ENCODE data around the gene LIPC.

LIPC gene

DNA sequence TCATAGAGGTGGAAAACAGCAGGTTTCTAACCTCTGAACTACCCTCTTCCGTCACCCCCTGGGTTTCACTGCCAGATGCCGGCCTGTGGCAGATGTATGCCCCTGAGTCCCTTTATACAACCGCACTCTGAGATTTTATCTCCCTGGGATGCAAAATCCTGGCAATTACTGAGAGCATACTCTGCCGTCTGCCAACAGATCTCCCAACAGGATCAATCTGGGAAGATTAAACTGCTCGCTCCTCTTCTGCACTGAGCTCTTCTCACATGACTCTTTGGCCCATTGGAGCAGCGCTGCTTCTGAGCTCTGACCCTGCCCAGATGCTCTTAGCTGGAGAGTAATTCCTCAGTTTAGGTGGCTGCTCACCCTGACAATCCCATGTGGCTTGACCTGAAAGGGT lies 133.2 kb downstream of the LIPC start:
- no peak overlapping the region for H3K4me3 ChIP-seq (replicated peaks; ENCODE audit: low read depth, low read length)
- no peak for DNase-seq (ENCODE audit: low read depth)
- TF ChIP-seq, protein P1, sequence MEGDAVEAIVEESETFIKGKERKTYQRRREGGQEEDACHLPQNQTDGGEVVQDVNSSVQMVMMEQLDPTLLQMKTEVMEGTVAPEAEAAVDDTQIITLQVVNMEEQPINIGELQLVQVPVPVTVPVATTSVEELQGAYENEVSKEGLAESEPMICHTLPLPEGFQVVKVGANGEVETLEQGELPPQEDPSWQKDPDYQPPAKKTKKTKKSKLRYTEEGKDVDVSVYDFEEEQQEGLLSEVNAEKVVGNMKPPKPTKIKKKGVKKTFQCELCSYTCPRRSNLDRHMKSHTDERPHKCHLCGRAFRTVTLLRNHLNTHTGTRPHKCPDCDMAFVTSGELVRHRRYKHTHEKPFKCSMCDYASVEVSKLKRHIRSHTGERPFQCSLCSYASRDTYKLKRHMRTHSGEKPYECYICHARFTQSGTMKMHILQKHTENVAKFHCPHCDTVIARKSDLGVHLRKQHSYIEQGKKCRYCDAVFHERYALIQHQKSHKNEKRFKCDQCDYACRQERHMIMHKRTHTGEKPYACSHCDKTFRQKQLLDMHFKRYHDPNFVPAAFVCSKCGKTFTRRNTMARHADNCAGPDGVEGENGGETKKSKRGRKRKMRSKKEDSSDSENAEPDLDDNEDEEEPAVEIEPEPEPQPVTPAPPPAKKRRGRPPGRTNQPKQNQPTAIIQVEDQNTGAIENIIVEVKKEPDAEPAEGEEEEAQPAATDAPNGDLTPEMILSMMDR (IDR thresholded peaks at IDR 0.05; ENCODE audit: low read length, missing control alignments), result no peak

DNA sequence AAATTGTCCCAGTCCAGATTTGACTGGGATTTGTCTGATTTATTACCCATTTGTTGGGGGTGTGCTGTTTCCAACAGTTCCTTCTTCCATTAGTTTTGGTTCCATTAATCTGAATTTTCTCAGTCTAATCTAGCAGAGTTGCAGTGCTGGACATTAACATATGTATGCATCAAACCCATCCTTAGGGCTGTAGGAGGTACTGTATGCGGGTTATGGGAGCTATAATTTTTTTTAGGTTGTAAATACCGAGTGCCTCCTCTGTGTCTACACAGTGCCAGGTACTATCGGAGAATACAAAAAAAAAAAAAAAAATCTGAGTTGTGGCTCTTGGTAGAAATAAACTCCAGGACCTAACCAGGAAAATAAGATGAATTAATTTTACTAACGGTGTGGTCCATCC lies 133.8 kb downstream of the LIPC start:
- no peak for DNase-seq (ENCODE audit: low read depth)
- TF ChIP-seq, protein P1 (IDR thresholded peaks at IDR 0.05; ENCODE audit: low read length, missing control alignments), result no peak
- H3K4me3 ChIP-seq (replicated peaks; ENCODE audit: low read depth, low read length), result no peak overlapping the region

DNA sequence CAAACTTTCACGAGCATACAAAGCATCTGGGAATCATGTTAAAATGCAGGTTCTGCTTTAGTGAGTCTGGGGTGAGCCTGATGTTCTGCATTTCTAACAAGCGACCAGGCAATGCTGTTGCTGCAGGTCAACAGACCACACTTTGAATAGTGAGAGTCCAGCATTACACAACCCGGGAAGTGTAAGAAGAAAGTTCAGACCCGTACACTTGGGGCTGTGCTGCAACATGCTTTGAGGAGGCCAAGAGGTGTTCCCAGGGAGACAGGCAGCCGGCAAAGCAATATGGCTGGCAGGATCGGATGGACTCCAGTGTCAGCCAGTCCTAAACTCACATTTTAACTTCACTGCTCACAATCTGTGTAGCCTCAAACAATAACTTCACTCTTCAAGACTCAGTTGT lies 134.2 kb downstream of the LIPC start:
- no peak for DNase-seq (ENCODE audit: low read depth)
- TF ChIP-seq, protein P1 (IDR thresholded peaks at IDR 0.05; ENCODE audit: low read length, missing control alignments), result no peak
- no peak overlapping the region for H3K4me3 ChIP-seq (replicated peaks; ENCODE audit: low read depth, low read length)

GRCh38 chr15:58568157-58568571 lies 136.4 kb downstream of the LIPC start:
- H3K4me3 ChIP-seq (replicated peaks; ENCODE audit: low read depth, low read length), result no peak overlapping the region
- TF ChIP-seq, protein P1 (IDR thresholded peaks at IDR 0.05; ENCODE audit: low read length, missing control alignments), result no peak
- peak; percentile 45 for DNase-seq (ENCODE audit: low read depth)

DNA sequence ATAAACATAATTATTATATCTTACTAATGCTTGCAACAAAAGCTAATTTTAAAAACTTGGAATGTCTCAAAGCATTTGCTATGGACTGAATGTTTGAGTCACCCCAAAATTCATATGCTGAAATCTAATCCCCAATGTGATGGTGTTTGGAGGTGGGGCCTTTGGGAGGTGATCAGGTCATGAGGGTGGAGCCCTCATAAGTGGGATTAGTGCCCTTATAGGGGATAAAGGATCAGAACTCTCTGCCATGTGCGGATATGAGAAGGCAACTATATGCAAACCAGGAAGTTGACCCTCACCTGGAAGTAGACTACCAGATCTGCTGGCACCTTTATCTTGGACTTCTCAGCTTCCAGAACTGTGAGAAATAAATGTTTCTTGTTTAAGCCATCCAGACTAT lies 137.7 kb downstream of the LIPC start:
- TF ChIP-seq, protein P1 (IDR thresholded peaks at IDR 0.05; ENCODE audit: low read length, missing control alignments), result no peak
- DNase-seq (ENCODE audit: low read depth), result no peak

DNA sequence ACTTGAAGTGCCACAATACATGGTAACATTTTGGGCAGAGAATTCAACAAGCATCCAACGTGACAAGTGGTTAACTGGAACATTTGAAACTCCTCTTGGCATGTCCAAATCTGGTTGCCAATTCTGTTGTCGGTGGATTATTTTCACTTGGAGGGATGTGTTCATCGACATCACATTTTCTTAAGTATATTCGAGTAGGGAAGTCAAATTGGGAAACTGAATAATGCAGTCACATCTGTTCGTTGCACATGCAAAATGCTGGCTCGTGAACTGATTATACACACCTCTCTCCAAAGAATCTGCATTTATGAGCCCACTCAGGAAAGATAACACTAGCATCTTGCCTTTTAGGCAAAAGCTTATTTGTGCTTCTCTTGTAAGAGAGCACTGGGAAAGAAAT lies 139.7 kb downstream of the LIPC start:
- no peak overlapping the region for H3K4me3 ChIP-seq (replicated peaks; ENCODE audit: low read depth, low read length)
- no peak for DNase-seq (ENCODE audit: low read depth)
- TF ChIP-seq, protein P1 (IDR thresholded peaks at IDR 0.05; ENCODE audit: low read length, missing control alignments), result no peak

More for the DNA sequence above, 137.7 kb downstream of the LIPC start:
- no peak overlapping the region for H3K4me3 ChIP-seq (replicated peaks; ENCODE audit: low read depth, low read length)

DNA sequence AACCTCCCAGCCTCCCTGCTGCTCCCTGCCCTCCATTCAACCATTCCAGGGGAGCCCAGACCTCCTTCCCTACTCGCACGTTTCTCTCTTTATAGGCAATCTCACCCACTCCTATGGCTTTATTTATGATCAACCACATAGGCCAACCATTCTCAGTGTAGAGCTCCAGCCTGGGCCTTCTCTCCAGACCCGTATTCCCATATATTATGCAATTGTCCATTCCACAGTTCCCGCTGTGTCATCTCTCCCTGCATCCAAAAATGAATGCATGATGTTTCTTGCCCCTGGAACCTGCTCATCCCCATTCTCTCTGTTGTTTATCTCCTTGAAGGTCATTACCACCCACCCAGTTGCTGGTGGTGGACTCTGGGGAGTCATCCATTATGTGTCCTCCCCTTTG lies 140.7 kb downstream of the LIPC start:
- H3K4me3 ChIP-seq (replicated peaks; ENCODE audit: low read depth, low read length), result no peak overlapping the region
- DNase-seq (ENCODE audit: low read depth), result no peak
- TF ChIP-seq, protein P1 (IDR thresholded peaks at IDR 0.05; ENCODE audit: low read length, missing control alignments), result no peak
